HepG2 (cell line): Measurements from ENCODE around the gene ADAD2. TPM values are rescaled to one million over a fixed set of nuclear protein-coding genes. Genes with fewer than 3 reads are reported as not detected.

Source experiments
- ARID3A ChIP-seq: IDR thresholded peaks from 2 replicates; pipeline ENCODE4 v1.6.1; 2012; ENCODE audit warnings: low read depth, low read length, improper control_type of control experiment
- BORCS8-MEF2B ChIP-seq: sonication (generic); formaldehyde crosslinking; IDR thresholded peaks from 2 replicates; pipeline ENCODE4 v1.8.0; 2022; ENCODE audit warnings: mild to moderate bottlenecking, missing genetic modification reagents
- JUND ChIP-seq: sonication (generic); formaldehyde crosslinking; IDR thresholded peaks from 2 replicates; pipeline ENCODE4 v1.8.0; 2022; ENCODE audit warnings: mild to moderate bottlenecking, missing genetic modification reagents
- MAF1 ChIP-seq: sonication (generic); formaldehyde crosslinking; IDR thresholded peaks from 2 replicates; pipeline ENCODE4 v1.5.0; 2020; ENCODE audit warnings: missing genetic modification reagents, borderline replicate concordance
- PCBP1 ChIP-seq: fragments of 200-400 bp; formaldehyde crosslinking; IDR thresholded peaks from 2 replicates; pipeline ENCODE4 v1.6.1; 2017; ENCODE audit warnings: mild to moderate bottlenecking, low read depth, low read length, borderline replicate concordance
- POGK ChIP-seq: sonication (generic); formaldehyde crosslinking; conservative IDR thresholded peaks from 2 replicates; pipeline ENCODE4 v1.8.0; 2022; ENCODE audit warnings: mild to moderate bottlenecking, moderate library complexity, missing genetic modification reagents
- SALL2 ChIP-seq: sonication (generic); formaldehyde crosslinking; IDR thresholded peaks from 2 replicates; pipeline ENCODE4 v1.8.1; 2023; ENCODE audit warnings: mild to moderate bottlenecking, missing genetic modification reagents, inconsistent platforms
- SAP130 ChIP-seq: IDR thresholded peaks from 2 replicates; pipeline ENCODE4 v1.6.1; 2016; ENCODE audit warnings: low read depth
- TMF1 ChIP-seq: sonication (generic); formaldehyde crosslinking; IDR thresholded peaks from 2 replicates; pipeline ENCODE4 v1.8.1; 2022; ENCODE audit warnings: low read depth, missing genetic modification reagents
- TSC22D2 ChIP-seq: sonication (generic); formaldehyde crosslinking; IDR thresholded peaks from 2 replicates; pipeline ENCODE4 v1.5.1; 2020; ENCODE audit warnings: missing genetic modification reagents, mild to moderate bottlenecking, borderline replicate concordance
- ZBTB44 ChIP-seq: sonication (generic); formaldehyde crosslinking; IDR thresholded peaks from 2 replicates; pipeline ENCODE4 v1.4.0; 2020; ENCODE audit warnings: missing genetic modification reagents
- ZBTB7B ChIP-seq: sonication (generic); formaldehyde crosslinking; IDR thresholded peaks from 2 replicates; pipeline ENCODE4 v1.4.0; 2020; ENCODE audit warnings: missing genetic modification reagents
- ZBTB8A ChIP-seq: sonication (generic); formaldehyde crosslinking; IDR thresholded peaks from 2 replicates; pipeline ENCODE4 v1.4.0; 2020; ENCODE audit warnings: mild to moderate bottlenecking, low read depth, missing genetic modification reagents, borderline replicate concordance
- ZMAT3 ChIP-seq: sonication (generic); formaldehyde crosslinking; conservative IDR thresholded peaks from 2 replicates; pipeline ENCODE4 v1.7.0; 2021; ENCODE audit warnings: missing genetic modification reagents
- ZNF326 ChIP-seq: sonication (generic); formaldehyde crosslinking; IDR thresholded peaks from 2 replicates; pipeline ENCODE4 v1.4.0; 2020; ENCODE audit warnings: missing genetic modification reagents, borderline replicate concordance
- ZNF678 ChIP-seq: sonication (generic); formaldehyde crosslinking; IDR thresholded peaks from 2 replicates; pipeline ENCODE4 v1.4.0; 2020; ENCODE audit warnings: mild to moderate bottlenecking, missing genetic modification reagents
- ZNF703 ChIP-seq: sonication (generic); formaldehyde crosslinking; IDR thresholded peaks from 2 replicates; pipeline ENCODE4 v1.5.1; 2020; ENCODE audit warnings: missing genetic modification reagents, mild to moderate bottlenecking, moderate library complexity, borderline replicate concordance
- ZNF710 ChIP-seq: sonication (generic); formaldehyde crosslinking; IDR thresholded peaks from 2 replicates; pipeline ENCODE4 v1.5.0; 2020; ENCODE audit warnings: mild to moderate bottlenecking, missing genetic modification reagents, borderline replicate concordance
- polyA plus RNA-seq, 8 experiments: library from polyadenylated mRNA; depleted of rRNA in 3 of 8; stranded (reverse) in 7 of 8; unstranded in 1 of 8; fragments of >200 nt; fragmentation: Illumina TruSeq in 4 of 8; extraction: Trizol in 4 of 8; gene quantifications; 2 replicates each; pipeline versions ENCODE4 v1.2.1 to v1.2.3, GENCODE V29; 2011 to 2016; ENCODE audit warnings: low read depth in 4 of 8, missing spikeins in 1 of 8, mixed read lengths in 1 of 8; ENCODE audit not compliant: insufficient read depth in 1 of 8
- total RNA-seq, 5 experiments: library from RNA; depleted of rRNA; stranded (reverse); fragments of >200 nt; fragmentation: Illumina TruSeq; extraction: Trizol; gene quantifications; 2 replicates each; pipeline ENCODE4 v1.2.3, GENCODE V29; 2016; ENCODE audit warnings: low read depth in 1 of 5
- TF ChIP-seq, protein P1 (sequence below): sonication (generic); formaldehyde crosslinking; conservative IDR thresholded peaks from 2 replicates; pipeline ENCODE4 v1.4.0; 2020; ENCODE audit warnings: mild to moderate bottlenecking, missing genetic modification reagents, moderate library complexity

ADAD2 gene
- total and polyA plus RNA-seq, 2 of the 13 experiments (the other 11 are each of a cell fraction or from before 2014, with no cell fraction given) = not detected

- no peak for TF ChIP-seq MAF1 (CRISPR knock-in tag)
- TF ChIP-seq, protein P1, sequence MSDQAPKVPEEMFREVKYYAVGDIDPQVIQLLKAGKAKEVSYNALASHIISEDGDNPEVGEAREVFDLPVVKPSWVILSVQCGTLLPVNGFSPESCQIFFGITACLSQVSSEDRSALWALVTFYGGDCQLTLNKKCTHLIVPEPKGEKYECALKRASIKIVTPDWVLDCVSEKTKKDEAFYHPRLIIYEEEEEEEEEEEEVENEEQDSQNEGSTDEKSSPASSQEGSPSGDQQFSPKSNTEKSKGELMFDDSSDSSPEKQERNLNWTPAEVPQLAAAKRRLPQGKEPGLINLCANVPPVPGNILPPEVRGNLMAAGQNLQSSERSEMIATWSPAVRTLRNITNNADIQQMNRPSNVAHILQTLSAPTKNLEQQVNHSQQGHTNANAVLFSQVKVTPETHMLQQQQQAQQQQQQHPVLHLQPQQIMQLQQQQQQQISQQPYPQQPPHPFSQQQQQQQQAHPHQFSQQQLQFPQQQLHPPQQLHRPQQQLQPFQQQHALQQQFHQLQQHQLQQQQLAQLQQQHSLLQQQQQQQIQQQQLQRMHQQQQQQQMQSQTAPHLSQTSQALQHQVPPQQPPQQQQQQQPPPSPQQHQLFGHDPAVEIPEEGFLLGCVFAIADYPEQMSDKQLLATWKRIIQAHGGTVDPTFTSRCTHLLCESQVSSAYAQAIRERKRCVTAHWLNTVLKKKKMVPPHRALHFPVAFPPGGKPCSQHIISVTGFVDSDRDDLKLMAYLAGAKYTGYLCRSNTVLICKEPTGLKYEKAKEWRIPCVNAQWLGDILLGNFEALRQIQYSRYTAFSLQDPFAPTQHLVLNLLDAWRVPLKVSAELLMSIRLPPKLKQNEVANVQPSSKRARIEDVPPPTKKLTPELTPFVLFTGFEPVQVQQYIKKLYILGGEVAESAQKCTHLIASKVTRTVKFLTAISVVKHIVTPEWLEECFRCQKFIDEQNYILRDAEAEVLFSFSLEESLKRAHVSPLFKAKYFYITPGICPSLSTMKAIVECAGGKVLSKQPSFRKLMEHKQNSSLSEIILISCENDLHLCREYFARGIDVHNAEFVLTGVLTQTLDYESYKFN (CRISPR knock-in tag) = no peak
- TF ChIP-seq ZNF678 (CRISPR knock-in tag) = no peak
- no peak for TF ChIP-seq ZBTB8A
- peak; percentile 68 for TF ChIP-seq SAP130 (CRISPR knock-in tag)
- no peak for TF ChIP-seq PCBP1
- no peak for TF ChIP-seq ZNF326 (CRISPR knock-in tag)
- TF ChIP-seq SALL2 = no peak
- TF ChIP-seq POGK (CRISPR knock-in tag) = 0 out of 2 replicates have a peak, but pooled peaks have one; percentile 7
- no peak for TF ChIP-seq TSC22D2 (CRISPR knock-in tag)
- no peak for TF ChIP-seq ZNF703 (CRISPR knock-in tag)
- TF ChIP-seq BORCS8-MEF2B = no peak
- TF ChIP-seq JUND = no peak
- no peak for TF ChIP-seq ARID3A
- TF ChIP-seq ZMAT3 (CRISPR knock-in tag) = peak; percentile 2; the same call in 1 of the 2 replicates
- TF ChIP-seq TMF1 (CRISPR knock-in tag) = no peak
- no peak for TF ChIP-seq ZBTB44
- peak; percentile 68; the same call in 1 of the 2 replicates for TF ChIP-seq ZBTB7B (CRISPR knock-in tag)
- TF ChIP-seq ZNF710 = no peak
These were observed 46.6 kb upstream of the ADAD2 start (continued) for GRCh38 chr16:84144209-84144858.
